GM12875 (cell line): ENCODE results near the gene NFIC.

Experiments
- H3K4me3 ChIP-seq: one replicate; pipeline ENCODE4 v1.5.1; 2011; ENCODE audit warnings: low read depth, low read length, control low read depth
- TF ChIP-seq, protein P1 (sequence below): IDR thresholded peaks from 2 replicates; pipeline ENCODE4 v1.5.1; 2011; ENCODE audit warnings: low read depth, mild to moderate bottlenecking, control low read depth, inconsistent platforms, low read length, moderate library complexity, borderline replicate concordance; ENCODE audit not compliant: insufficient read depth

Gene NFIC

DNA sequence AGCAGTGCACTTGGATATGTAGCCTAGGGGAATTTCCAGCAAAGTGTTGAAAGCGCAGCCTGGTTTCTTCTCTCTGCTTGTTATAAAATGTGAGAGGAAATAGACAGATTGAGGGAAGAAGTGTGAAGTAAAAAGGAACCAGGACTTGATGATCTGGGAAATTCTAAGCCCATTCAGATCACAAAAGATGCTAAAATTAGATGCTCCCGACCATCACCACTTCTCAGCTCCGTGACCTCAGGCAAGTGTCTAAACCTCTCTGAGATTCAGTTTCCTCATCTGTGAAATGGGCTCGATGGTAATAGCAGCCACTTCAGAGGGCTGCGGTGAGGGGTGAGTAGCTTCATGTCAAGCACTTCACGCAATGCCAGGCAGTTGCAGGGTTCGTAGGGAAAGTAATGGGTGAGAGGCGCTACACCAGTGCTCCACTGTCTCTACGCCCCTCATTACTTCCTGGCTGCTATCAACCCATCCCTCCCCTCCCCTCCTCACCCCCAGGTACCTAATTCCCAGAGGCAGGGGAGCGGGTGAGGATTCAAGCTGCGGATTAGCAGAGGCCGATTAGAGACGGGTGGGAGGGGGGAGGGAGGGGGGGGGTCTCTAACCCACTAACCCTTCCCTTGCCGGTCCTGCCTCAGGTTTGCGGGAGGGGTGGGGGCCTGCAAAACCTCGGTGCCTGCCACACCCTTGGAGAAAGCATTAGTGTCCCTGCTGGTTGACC is 9.0 kb upstream of the NFIC start:
- H3K4me3 ChIP-seq: no peak overlapping the region
- TF ChIP-seq, protein P1, sequence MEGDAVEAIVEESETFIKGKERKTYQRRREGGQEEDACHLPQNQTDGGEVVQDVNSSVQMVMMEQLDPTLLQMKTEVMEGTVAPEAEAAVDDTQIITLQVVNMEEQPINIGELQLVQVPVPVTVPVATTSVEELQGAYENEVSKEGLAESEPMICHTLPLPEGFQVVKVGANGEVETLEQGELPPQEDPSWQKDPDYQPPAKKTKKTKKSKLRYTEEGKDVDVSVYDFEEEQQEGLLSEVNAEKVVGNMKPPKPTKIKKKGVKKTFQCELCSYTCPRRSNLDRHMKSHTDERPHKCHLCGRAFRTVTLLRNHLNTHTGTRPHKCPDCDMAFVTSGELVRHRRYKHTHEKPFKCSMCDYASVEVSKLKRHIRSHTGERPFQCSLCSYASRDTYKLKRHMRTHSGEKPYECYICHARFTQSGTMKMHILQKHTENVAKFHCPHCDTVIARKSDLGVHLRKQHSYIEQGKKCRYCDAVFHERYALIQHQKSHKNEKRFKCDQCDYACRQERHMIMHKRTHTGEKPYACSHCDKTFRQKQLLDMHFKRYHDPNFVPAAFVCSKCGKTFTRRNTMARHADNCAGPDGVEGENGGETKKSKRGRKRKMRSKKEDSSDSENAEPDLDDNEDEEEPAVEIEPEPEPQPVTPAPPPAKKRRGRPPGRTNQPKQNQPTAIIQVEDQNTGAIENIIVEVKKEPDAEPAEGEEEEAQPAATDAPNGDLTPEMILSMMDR: no peak

DNA sequence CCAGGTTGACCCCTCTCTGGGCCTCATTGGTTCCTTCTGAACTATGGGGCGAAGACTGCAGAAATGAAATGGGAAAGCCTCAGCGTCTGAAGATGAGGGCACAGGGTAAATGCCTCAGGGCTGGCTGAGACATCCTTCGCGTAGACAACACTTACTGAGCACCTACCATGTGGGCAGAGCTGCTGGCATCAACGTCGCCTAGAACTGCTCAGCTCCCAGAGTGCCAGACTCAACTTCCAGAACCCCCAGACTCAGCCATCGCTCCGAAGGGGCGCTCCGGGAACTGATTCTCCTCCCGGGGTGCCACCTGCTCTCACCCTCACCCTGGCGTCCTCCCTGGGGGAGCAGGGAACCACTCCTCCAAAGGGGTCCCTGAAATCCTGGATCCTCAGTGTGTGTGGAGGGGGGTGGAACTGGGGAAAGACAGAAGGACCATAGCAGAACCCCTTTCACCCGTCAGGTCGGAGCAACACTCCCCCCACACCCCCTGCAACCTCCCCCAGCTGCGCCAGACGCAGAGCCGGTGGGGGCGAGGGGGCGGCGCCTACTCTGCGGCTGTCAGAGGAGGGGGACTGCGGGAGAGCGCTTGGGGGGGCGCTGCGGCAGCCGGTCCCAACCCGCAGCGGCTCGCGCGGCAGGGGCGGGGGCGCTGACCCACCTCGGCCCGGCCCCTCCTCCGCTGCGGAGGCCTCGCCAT is 8.2 kb upstream of the NFIC start:
- no peak overlapping the region for H3K4me3 ChIP-seq

DNA sequence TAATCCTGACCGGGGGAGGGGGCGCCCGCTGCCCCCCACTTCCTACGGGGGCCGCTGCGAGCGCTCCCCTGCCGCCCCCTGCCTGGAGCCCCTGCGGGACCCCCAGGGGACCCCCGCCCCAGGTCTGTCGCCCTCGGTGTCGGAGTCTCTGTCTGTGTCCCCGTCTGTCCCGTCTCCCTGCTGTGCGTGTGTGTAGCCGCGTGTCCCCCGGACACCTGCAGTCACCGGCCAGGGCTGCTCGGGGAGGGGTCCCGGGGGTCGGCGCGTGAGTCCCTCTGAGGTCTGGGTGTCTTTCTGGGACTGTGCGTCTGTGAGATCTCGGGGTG is 7.7 kb upstream of the NFIC start:
- H3K4me3 ChIP-seq: peak overlapping the region; percentile 82

More for the DNA sequence above, 8.2 kb upstream of the NFIC start:
- TF ChIP-seq, protein P1: no peak

DNA sequence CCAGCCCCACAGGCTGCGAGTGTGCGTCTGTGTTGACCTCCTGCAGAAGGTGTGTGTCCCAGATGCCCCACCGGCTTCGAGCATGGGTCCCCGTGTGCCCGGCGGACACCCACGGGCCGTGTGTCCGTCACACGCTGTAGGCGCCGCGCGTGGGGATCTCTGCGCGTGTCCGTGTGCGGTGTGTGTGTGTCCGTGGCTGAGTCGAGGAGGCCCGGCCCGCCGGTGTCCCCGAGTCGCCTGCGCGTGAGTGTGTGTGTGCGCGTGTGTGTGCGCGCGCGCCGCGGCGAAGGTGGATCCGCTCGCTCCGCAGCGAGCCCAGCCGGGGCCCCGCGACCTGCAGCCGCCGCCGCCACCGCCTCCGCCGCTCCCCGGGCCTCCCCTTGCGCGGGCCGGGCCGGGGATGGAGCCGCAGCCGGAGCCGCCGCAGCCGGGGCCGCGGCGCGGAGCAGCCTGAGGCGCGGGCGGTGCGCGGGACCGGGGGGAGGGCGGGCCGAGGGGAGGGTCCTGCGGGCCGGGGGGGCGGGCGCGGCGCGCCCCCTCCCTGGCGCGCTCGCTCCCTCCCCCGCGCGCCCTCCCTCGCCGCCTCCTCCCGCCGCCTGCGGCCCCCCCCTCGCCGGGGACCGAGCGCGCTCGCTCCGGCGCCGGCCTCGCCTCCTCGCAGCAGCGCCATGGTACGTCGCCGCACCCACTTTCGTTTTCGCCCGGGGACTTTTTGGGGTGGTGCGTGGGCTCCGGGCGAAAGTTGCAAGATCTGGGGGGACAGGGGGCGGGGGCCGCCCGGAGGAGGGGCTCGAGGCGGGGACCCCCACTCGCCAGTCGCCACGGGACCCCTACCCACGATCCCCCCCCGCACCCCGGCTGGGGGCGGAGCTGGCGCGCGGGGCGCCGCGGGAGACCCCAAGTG is 7.1 kb upstream of the NFIC start:
- TF ChIP-seq, protein P1: no peak
- H3K4me3 ChIP-seq: peak overlapping the region; percentile 82

More for the DNA sequence above, 7.7 kb upstream of the NFIC start:
- TF ChIP-seq, protein P1: no peak

DNA sequence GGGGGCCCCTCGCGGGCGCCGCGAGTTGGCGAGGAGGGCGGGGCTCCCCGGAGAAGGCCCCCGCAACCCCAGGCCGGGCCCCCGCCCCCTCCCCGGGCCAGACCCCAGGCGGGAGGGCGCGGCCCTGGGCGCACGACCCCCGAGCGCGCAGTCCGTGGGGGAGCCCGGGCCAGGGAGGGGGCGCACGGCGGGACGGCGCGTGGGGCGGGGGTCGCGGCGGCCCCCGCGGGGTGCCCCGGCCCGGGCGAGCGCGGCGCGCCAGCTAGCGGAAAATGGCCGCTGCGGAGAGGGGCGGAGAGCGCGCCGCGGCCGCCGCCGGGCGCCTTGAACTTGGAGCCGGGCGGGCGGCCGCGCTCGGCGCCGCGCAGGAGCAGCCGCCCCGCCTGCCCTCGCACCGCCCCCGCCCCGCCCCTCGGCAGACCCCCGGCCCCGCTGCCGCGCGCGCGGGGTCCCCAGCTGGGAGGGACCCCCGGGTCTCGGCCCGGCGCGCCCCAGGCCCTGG is 6.4 kb upstream of the NFIC start:
- peak overlapping the region; percentile 82 for H3K4me3 ChIP-seq
- TF ChIP-seq, protein P1: no peak

DNA sequence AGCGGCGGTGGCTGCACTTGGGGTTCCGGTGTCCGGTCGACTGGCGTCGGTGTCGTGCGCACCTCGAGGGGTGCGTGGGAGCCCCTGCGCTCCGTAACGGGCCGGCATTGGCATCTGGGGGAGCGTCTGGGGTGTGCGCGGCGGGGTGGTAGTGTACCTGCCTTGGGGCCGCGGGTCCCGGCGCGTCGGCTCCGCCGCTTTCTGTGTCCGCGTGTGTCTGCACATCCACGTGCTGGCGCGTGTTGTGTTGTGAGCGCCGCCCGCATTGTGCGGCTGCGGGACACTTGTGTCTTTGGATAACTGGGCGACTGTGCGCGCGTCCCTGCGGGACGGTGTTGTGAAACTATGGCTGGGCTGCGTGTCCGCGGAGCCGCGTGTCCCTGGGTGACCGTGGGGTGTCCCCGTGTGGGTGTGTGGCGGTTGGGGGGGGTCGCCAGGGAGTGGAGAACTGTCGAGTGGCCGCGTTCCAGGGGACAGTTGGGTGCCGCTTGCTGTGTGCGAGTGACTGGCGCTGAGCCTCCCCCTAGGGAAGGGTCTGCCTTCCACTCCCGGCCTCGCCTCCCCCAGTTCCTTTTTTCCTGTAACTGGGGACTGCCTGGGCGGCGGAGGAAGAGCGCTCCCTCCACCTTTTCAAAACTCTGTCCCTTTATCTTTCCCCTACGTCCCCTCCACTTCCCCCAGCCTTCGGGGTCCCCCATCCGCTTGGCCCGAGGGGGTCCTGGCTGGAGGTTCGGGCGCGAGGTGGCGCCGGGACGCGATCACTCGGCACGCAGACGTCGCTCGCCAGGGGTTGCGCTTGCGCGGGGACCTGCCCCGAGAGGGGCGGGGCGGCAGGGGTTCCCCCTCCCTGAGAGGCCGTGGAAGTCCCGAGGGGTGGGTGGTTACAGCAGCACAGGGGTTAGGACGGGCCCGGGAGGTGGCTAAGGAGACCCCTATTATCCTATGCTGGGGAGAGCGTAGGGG is 5.7 kb upstream of the NFIC start:
- peak overlapping the region; percentile 82 for H3K4me3 ChIP-seq
- TF ChIP-seq, protein P1: no peak
